HG03571 (cell line): ENCODE measurements around the gene CYP24A1.

Experiments
- ATAC-seq: cut with Tn5 transposase; IDR thresholded peaks from one replicate; pipeline ENCODE4 v1.9.1; 2021; ENCODE audit not compliant: unreplicated experiment

The CYP24A1 gene

DNA sequence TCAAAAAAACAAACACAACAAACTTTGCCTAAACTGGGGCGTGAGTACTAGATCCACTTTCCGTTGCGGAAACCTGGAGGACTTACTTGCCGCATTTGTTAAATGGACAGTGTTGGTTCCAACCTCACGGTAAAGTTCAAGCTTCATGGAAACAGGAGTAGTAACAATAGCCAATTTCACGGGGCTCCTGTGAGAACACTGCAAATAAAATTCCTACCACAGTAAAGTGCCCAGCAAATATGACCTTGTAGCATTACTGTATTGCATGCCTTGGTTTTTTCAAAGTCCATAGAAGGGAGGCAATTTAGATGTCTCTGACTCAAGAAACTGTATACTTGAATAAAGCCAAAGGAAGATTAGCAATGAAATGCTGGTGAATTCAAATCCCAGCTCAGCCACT lies 3.6 kb upstream of the CYP24A1 start:
- ATAC-seq: no peak

DNA sequence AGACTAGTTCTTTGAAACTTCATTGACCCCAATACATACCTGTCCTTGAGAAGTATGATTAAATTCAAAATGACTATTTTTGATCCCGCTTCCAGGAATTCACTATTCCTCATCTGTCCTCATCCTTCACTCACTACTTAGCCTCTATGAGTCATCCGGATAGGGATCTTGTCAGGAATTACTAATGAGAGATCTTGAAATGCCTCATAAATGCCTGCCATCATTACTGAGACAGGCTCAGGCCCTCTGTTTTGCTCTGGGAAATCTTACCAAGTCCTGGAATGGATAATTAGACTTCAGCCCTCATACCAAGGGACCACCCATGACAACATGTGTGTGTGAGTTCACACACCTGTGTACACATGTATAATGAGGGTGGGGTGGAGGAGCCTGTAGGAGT lies 2.8 kb upstream of the CYP24A1 start:
- ATAC-seq: no peak

DNA sequence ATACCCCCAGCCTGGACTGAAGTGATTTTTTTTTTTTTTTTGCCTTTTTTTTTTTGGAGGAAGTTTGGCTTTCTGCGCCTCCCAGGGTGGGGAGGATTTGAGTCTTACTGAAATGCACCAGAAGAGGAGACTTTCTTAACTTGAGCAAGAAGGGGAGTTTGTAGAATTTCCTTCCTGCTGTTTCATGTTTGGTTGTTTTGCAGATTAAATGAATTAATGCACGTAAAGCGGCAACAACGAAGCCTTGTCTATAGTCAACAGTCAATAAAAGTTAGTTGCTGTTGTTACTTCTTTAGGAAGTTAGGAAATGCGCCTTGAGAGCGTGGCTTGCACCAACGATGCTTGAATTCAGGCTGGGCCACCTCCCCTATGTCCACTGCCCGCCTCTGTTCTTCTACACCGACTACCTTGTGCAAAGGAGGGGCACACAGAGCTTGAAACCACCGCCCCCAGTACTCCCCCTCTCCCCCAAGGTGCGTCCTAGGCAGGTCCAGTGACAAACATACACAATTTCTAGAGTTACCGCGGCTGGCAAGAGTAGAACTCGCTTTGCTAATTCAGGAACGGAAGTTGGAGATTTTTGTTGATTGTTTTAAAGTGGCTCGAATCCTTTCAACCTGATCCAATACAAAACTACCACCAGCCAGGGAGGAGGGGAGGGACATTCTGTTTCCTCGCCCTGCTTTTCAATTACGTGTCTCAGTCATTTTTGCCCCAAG lies 830 bp upstream of the CYP24A1 start:
- ATAC-seq: no peak

DNA sequence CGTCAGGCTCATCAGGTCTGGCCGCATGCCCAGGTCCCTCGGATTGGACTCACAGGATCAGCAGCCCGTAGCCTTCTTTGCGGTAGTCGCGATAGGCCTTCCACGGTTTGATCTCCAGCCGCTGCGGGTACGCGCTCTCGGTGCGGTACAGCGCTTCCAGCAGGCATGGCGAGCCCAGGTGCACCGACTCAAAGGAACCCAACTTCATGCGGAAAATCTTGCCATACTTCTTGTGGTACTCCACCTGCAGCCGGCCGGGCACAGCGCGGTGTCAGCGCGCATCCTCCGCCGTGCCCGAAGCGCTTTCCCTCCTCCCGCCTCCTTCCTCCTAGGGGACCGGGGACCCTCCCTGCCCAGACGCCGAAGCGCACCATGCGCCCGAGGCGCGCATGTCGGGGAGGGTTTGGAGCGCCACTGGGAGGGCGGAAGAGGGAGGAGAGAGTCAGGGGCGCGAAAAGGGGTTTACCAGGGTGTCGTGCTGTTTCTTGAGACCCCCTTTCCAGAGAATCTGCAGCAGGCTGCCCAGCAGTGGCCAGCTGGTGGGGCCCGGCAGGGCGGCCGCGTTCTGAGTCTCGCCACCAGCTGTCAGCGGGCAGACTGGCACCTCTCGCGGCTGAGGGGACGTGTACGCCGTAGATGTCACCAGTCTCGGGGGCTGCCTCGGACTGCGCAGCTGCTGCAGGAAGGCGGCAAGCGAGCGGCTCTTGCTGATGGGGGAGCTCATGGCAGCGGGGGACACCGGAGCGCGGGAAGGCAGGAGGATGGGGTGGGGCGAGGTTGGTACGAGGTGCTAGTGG lies 732 bp downstream of the CYP24A1 start:
- ATAC-seq: no peak

DNA sequence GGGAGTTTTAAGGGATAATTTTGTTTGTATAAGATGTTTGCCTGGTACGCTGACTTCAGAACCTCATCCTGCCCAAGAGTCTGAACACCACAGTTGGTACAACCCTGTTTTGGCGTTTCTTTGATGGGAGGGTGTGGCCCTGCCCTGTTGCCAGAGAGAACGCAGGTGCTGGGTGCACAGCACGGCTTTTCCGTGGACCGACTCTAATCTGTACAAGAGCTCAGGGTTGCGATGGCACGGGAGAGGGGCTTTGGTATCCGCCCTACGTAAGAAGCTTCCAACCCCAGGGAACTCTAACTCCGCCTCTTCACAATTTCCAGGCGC lies 1.3 kb downstream of the CYP24A1 start:
- ATAC-seq: no peak

DNA sequence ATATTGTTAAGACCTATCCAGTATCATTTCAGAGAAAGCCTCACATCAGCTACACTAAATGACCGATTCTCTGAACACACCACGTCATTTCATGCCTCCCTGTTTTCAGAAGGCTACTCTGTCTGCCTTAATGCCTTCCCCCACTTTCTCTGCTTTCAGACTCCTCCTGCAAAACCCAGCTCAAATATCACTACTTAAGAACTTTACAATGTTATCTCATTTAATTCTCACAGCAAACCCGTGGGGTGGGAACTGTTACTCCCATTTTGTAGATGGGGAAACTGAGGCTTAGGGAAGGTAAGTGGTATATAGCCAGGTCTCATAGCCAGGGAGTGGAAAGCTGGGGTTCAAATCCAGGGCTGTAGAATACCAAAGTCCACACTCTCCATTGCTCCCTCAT lies 2.8 kb downstream of the CYP24A1 start:
- no peak for ATAC-seq

DNA sequence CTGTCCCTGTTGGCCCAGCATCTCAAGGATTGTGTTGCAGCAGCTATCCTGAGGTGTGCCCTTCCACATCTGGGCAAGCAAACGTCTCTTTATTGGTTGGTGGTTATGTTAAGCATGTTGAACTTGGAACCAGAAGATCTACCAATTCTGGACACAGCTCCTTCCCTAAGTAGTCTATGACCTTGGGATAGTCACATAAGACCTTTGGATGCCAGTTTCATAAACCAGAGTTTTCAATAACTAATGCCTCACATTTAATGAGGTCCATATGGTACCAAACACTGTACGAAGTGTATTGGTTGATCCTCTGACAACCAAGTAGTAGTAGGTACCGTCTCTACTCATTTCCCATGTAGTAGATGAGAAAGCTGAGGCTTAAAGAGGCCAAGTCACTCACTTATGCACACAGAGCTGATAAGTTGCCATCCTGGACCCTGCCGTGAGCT lies 3.7 kb downstream of the CYP24A1 start:
- ATAC-seq: no peak

DNA sequence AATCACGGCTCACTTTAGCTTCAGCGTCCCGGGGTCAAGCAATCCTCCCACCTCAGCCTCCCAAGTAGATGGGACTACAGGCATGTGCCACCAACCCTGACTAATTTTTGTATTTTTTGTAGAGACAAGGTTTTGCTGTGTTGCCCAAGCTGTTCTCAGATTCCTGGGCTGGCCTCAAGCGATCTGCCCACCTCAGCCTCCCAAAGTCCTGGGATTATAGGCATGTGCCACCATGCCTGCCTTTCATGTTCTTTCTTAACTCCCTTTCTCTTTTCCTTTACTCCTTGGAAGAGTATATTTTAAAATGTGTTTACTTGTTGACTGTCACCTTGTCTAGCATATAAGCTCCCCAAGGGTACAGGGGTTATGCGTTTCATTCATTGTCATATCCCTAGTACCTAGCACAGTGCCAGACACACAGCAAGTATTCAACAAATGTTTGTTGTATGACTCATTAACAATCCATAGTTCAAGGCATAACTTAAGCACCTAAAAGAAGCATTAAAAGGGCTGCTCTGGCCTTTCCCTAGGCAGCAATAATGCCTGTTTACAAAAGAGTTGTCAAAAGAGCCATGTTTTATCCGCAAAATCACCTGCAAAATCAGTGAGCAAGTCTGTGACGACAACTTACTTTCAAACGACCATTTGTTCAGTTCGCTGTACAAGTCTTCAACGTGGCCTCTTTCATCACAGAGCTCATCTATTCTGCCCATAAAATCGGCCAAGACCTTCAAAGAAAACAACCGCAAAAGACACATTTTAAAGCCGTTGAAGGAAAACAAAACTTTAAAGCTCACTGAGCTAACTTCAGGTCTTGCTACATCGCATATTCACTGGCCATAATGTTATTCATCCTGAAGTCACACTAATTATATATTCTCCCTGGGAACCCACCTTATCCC lies 4.6 kb downstream of the CYP24A1 start:
- no peak for ATAC-seq

DNA sequence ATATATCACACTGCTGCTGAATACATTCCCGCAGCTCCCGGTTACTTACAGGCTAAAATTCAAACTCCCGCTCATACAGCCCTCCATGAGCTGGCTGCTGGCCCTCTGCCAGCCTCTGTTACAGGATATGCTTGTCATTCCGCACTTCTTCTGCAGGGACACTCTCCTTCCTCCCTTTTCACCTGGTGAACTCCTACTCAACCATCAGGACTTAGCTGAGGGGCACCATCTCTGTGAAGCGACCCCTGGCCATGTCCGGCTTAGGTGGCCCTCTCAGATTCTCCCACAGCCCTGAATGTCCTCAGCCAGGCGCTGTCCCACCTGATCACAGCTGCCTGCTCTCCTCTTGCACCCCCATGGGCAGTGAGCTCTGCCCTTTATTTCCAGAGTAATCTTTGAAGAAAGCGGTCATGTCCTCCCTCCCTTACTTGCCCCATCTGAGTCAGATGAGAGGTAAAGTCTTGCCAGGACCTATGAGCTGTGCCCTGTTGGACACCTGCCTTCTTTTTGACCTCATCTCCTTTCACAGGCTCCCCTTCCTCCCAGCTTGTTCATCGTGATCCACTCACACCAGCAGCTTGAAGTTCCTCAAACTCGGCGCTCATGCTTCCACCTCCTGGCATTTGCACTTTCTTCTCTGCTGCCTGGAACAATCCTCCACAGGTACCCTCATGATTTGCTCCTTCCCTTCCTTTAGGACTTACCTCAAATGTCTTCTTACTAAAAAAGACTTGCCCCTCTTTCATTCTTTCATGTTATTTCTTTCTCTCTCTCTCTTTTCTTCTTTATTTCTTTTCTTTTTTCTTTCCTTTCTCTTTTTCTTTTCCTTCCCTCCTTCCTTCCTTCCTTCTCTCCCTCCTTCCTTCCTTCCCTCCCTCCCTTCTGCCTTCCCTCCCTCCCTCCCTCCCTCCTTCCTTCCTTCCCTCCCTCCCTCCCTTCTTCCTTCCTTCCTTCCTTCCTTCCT lies 5.6 kb downstream of the CYP24A1 start:
- no peak for ATAC-seq

DNA sequence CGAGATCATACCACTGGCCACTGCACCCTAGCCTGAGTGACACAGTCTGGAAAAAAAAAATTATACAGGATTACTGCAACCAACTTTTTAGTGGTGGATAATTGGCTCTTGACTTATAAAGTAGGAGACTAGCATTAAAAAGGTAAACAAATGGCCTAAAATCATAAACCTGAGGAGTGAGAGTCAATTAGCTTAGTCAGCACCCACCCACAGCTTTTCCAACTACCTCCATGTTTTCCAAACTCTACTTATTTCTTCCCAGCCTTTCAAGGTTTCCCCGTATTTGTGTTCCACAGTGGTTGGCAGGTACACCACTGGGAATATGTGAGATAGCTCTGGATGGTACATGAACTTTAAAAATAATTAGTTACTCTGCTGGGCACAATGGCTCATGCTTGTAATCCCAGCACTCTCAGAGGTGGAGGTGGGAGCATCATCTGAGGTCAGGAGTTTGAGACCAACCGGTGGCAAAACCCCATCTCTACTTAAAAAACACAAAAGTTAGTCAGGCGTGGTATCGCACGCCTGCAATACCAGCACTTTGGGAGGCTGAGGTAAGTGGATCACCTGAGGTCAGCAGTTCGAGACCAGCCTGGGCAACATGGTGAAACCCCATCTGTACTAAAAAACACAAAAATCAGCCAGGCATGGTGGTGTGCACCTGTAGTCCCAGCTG lies 6.7 kb downstream of the CYP24A1 start:
- ATAC-seq: no peak

DNA sequence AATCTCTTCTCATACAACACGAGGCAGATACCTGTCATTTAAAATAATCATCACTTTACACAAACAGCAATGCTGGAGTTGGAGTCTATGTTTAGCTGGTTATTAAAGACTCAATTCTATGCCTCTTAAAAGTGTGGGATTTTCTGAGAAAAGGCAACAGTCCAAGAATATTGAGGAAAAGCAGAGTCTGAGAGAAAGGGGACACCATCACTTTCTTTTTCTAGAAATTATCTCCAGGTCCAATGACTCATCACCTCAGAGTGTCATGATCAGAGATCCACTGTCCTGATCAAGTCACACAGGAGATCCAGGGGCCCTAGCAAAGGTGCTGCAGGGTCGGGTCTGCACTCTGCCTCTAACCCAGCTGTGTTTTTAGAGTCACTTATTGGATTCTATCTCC lies 8.0 kb downstream of the CYP24A1 start:
- no peak for ATAC-seq

DNA sequence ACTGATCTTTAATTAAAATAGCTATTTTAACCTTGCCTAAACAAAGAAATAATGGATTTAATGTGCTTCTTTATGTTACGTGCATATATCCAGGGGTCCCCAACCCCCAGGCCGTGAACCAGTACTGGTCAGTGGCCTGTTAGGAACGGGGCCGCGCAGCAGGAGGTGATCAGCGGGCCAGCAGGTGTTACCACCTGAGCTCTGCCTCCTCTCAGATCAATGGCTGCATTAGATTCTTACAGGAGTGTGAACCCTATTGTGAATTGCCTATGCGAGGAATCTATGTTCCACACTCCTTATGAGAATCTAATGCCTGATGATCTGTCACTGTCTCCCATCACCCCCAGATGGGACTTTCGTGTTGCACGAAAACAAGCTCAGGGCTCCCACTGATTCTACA lies 8.8 kb downstream of the CYP24A1 start:
- ATAC-seq: no peak

DNA sequence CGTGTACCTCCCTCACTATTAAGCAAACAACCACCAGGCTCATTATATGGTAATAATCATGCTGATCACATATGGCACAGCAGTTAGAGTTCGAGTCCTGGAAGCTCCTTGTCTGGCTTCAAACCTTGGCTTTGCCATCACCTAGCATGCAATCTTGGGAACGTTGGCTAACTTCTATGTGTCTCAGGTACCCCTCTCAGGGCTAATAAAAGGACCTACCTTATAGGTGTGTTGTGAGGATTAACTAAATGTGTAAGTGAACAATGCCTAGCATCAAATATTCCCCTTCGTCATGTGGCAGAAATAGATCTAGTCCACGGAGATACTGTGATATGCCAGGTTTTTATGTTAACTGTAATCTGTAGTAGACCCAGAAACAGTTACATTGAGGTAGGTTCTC lies 10.4 kb downstream of the CYP24A1 start:
- ATAC-seq: no peak

DNA sequence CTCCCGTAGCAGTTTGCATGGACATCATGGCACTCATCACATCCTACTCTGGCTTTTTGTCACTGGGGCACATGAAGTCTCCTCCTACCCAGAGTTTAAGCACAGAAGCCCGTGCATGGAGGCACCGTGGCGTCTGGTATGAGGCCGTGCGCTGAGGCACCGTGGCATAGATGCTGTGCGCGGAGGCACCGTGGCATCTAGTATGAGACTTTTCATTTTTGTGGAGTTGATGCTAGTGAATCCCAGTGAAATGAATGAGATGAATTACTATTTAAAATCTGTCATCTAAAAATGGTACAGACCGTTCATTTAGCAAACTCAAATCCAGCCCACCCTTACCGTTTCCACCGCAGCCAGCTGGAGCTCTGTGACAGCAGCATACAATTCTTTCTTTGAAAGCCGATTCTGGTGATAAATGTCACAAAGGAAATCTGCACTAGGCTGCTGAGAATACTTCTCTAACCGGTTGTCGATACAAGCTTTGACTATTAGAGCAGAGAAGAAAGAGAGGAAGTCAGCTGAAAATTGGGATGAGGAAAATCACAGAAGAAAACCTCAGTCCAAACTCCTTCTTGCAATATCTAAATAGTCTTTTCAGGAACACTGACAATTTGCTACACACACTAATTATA lies 11.3 kb downstream of the CYP24A1 start:
- ATAC-seq: no peak

DNA sequence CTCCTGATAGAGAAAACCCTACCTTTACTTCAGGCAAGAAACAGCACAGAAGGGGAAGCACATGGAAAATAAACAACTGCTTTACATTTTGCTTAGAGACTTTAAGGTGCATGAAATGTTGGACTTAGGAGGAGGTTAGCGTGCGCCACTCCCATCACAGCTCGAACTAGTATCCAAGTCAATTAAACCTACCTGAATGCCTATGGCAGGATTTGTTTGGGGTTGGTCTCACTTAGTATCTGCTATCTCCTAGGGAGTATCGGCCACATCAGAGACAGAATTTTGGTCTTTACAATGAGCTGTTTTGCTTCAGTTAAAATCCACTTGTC lies 12.0 kb downstream of the CYP24A1 start:
- no peak for ATAC-seq

DNA sequence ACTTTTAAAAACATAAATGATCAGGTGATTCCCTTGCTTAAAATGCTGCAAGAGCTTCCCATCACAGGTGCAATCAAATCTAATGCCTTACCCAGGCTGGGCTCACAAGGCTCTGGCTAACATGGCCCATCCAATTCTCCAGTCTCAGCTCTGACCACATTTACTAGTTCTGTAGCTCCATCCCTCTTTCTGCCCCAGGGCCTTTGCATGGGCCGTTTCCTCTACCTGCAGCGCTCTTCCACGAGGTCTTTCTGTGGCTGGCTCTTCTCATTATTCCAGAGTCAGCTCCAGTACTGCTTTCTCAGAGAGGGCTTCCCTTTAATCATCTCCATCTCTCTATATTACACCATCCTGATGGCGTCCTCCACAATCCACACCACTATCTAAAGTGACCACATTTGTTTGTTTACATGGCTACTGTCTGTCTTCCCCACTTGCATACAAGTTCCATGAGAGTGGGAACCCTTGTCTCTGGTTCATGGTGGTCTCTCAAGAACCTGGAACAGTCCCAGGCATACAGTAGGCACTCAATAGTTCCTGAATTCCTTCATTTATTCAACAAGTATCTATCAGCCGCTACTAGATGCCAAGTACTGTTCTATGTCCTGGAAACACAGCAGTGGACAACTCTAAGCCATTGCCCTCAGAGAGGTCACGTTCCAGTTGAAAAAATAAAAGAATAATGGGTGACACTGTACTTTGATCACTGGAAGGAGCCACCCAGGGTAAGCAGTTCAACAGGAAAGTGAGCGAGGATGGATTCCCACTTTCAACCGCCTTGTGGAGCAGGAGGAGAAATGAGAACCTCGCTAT lies 12.6 kb downstream of the CYP24A1 start:
- no peak for ATAC-seq

DNA sequence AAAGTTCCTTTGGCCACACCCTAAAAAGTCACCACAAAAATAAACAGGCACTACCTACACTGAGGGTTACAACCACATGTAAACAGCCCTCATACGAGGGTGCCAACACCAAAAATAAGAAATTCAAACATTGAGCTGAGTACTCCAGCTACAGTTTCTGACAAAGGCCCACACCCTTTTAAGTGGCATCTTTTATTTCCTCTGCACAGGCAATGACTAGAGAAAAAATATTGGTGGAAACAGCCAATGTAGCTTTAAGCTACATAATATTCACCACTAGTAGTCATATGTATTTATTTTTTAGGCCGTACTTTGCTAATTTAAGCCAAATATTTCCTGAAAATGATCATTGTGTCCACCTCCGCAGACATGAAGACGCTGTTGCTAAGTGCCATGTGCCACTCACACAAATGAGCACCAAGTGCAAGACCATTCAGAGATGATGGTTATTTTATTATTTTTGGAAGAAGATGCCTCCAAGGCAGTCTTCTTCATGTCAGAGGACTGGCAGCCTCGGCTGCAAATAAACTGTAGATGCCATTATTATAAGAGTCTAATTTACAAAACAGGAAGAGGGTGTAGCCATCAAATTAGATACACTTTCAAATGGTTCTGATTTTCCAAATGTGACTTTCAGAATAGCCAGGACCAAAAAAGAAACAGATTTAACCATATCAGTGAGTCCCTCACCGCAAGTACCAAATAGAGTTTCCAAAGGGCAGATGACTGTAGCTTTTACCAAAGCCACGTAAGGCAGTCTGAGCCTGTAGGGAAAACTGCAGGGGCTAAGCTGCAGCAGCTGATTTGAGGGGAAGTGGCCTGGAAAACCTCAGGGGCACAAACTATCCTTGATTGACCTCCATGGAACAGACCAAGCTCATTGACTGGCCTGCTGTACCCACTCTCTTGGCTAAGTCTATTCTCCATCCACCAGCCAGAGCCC lies 13.4 kb downstream of the CYP24A1 start:
- no peak for ATAC-seq
